H1 (cell line): ENCODE data around the gene HES7. TPM values are rescaled to one million over a fixed set of nuclear protein-coding genes. Genes with fewer than 3 reads are reported as not detected.

ENCODE experiments used
- MAFK ChIP-seq: IDR thresholded peaks from 2 replicates; pipeline ENCODE4 v1.6.1; 2012; ENCODE audit warnings: low read depth, mild to moderate bottlenecking, improper control_type of control experiment, low read length
- polyA plus RNA-seq, 7 experiments: library from polyadenylated mRNA; depleted of rRNA in 3 of 7; stranded (reverse) in 5 of 7; unstranded in 2 of 7; fragments of >200 nt in 5 of 7; fragments of 200-250 nt in 2 of 7; gene quantifications; 1 replicate in 5 of 7; 2 replicates in 1 of 7; 4 replicates in 1 of 7; pipeline versions ENCODE4 v1.2.1 to v1.2.3, GENCODE V29; 2011 to 2013; ENCODE audit warnings: missing spikeins in 2 of 7, mixed read lengths in 2 of 7
- total RNA-seq: library from RNA; stranded (reverse); fragmentation: NEBNext Ultra II Directional; extraction: Animal tissue kit (Norgen Biotek cat#: 25700); gene quantifications from 2 replicates; pipeline ENCODE4 v1.2.1, GENCODE V29; 2021

The HES7 gene
- total and polyA plus RNA-seq, 2 of the 8 experiments (the other 6 are each of a cell fraction or from before 2014, with no cell fraction given): 0.20 to 0.32 TPM

DNA sequence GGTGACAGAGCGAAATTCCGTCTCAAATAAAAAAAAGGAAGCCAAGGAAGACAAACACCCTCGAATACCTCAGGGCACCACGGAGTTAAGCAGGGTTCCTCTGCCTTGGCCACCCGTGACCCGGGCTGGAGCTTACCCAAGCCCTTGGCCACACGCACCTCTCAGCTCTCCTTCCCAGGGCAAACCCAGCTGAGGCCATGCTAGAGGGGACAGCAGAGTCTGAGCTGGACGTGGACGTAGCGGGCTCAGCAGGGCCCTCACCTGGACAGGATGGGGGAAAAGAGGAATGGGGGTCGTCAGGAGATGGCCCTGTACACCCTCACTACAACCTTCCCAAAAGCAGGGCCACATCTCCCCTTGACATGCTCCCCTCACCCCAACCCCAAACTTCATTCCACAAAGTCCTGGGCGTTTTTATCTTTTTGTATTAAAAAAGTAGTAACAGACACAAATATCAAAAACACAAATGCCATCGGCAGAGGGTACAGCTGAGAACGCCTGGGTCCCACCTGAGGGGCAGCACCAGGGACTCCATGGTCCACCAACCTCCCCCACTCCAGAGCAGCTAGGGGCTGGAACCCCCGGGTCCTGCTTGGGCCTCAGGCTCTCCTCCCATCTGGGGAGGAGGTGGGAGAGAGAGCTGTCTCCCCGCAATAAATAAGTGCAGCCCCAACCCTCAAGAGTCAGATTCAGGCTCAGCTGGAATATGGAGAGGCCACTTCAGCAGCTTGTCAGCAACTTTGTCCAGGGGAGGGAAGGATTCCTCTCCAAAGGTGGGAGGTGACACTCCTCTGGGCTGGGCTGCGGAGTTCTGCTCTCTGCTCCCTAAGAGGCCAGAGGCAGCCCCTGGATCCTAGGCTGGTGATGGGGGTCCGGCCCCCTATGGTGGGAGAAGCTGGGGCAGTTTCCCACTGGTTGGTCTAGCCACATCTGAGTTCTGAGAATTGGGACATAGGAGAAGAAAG, 16.4 kb upstream of the HES7 start (continued):
- TF ChIP-seq MAFK: no peak
